Fibroblast of lung (primary cell): ENCODE measurements around the gene POLN.

Source experiments
- CTCF ChIP-seq, 2 donors: IDR thresholded peaks in 1 of 2; conservative IDR thresholded peaks in 1 of 2; 1 replicate in 1 of 2; 2 replicates in 1 of 2; pipeline ENCODE4 v1.5.1; 2011 to 2012; ENCODE audit warnings: low read length in 2 of 2, control low read depth in 1 of 2, inconsistent platforms in 1 of 2, low read depth in 1 of 2, mild to moderate bottlenecking in 1 of 2
- EZH2 ChIP-seq: IDR thresholded peaks from 2 replicates; pipeline ENCODE4 v1.5.1; 2012; ENCODE audit warnings: low read length, control low read depth, mild to moderate bottlenecking; ENCODE audit errors: missing control alignments

GRCh38 chr4:2094545-2094944, 147.4 kb downstream of the POLN start:
- no peak for TF ChIP-seq EZH2
- TF ChIP-seq CTCF (conservative IDR thresholded peaks at IDR 0.05 in 1 of 2, IDR thresholded peaks at IDR 0.05 in 1 of 2; ENCODE audit: low read depth in 1 of 2, low read length in 2 of 2), result no peak
